Measurements from ENCODE around the gene SUPT3H. TPM values are rescaled to one million over a fixed set of nuclear protein-coding genes. Genes with fewer than 3 reads are reported as not detected.
"Not testable (repeated sequence)": the region's sequence is repeated elsewhere in the genome, so short reads cannot be mapped to it uniquely, and the experiment has no call there.

The SUPT3H gene
- total RNA-seq, 3 donors from 2014 or later (not counting 1 experiment from before 2014, with no cell fraction given): 7.3 to 10.9 (median 9.9) TPM

GRCh38 chr6:45045253-45045601 lies 332.5 kb downstream of the SUPT3H start:
- DNase-seq (no peak), ATAC-seq (no peak)
- Histone ChIP-seq H3K4me3 (ENCODE audit: low read length) (no peak overlapping the region), H3K27me3 (ENCODE audit: control insufficient read depth, insufficient read depth, low read length) (no peaks in the 10 kb centered on the region), H3K9me3 (ENCODE audit: control insufficient read depth, insufficient read depth, low read length) (no peaks in the 10 kb centered on the region), H3K27ac (ENCODE audit: low read length) (no peak overlapping the region), H3K36me3 (ENCODE audit: control insufficient read depth, insufficient read depth, low read length) (no peaks in the 10 kb centered on the region), H3K4me1 (ENCODE audit: control insufficient read depth, insufficient read depth, low read length) (peaks cover 5% of the 10 kb centered on the region)
- intact Hi-C loops (cut with micrococcal nuclease): no loop called here
- no peaks in the 10 kb centered on the region for H3K27me3 Mint-ChIP-seq (ENCODE audit: low read depth in 2 of 2)
- H3K27ac Mint-ChIP-seq: no peak overlapping the region
- 100% methylated on average over 1 of the region's 1 CpG for WGBS (ENCODE audit: insufficient coverage)
- H3K4me3 Mint-ChIP-seq: no peak overlapping the region
- H3K4me1 Mint-ChIP-seq: peaks cover 0 to 6% of the 10 kb centered on the region in 2 donors
- H3K9me3 Mint-ChIP-seq: no peaks in the 10 kb centered on the region
- no peaks in the 10 kb centered on the region for H3K36me3 Mint-ChIP-seq
- no peak for TF ChIP-seq CTCF (IDR thresholded peaks at IDR 0.05)

GRCh38 chr6:45044510-45045252 lies 333.1 kb downstream of the SUPT3H start:
- no peak overlapping the region for H3K27ac Mint-ChIP-seq
- no peaks in the 10 kb centered on the region for H3K36me3 Mint-ChIP-seq
- H3K9me3 Mint-ChIP-seq: no peaks in the 10 kb centered on the region
- H3K27ac ChIP-seq (ENCODE audit: low read length): no peak overlapping the region
- no peak overlapping the region for H3K4me3 Mint-ChIP-seq
- no peak for ATAC-seq
- H3K27me3 ChIP-seq (ENCODE audit: control insufficient read depth, insufficient read depth, low read length): no peaks in the 10 kb centered on the region
- H3K36me3 ChIP-seq (ENCODE audit: control insufficient read depth, insufficient read depth, low read length): no peaks in the 10 kb centered on the region
- no peak for DNase-seq
- no peaks in the 10 kb centered on the region for H3K27me3 Mint-ChIP-seq (ENCODE audit: low read depth in 2 of 2)
- H3K9me3 ChIP-seq (ENCODE audit: control insufficient read depth, insufficient read depth, low read length): no peaks in the 10 kb centered on the region
- H3K4me1 ChIP-seq (ENCODE audit: control insufficient read depth, insufficient read depth, low read length): peaks cover 5% of the 10 kb centered on the region
- intact Hi-C loops (cut with micrococcal nuclease): no loop called here
- 89% methylated on average over 1 of the region's 2 CpGs for WGBS (ENCODE audit: insufficient coverage)
- H3K4me1 Mint-ChIP-seq: peaks cover 0 to 6% of the 10 kb centered on the region in 2 donors
- no peak overlapping the region for H3K4me3 ChIP-seq (ENCODE audit: low read length)
- no peak for TF ChIP-seq CTCF (IDR thresholded peaks at IDR 0.05)

- no peak overlapping the region for H3K27ac ChIP-seq (ENCODE audit: low read length)
- Mint-ChIP-seq H3K4me3 (no peak overlapping the region), H3K27me3 (ENCODE audit: low read depth in 2 of 2) (no peaks in the 10 kb centered on the region), H3K9me3 (no peaks in the 10 kb centered on the region), H3K36me3 (no peaks in the 10 kb centered on the region), H3K27ac (no peak overlapping the region), H3K4me1 (peaks cover 0 to 2% of the 10 kb centered on the region in 2 donors)
- DNase-seq (no peak), ATAC-seq (no peak)
- 89% methylated on average over 1 of the region's 2 CpGs for WGBS (ENCODE audit: insufficient coverage)
- H3K9me3 ChIP-seq (ENCODE audit: control insufficient read depth, insufficient read depth, low read length): no peaks in the 10 kb centered on the region
- intact Hi-C loops (cut with micrococcal nuclease): no loop called here
- TF ChIP-seq CTCF (IDR thresholded peaks at IDR 0.05): no peak
- H3K4me1 ChIP-seq (ENCODE audit: control insufficient read depth, insufficient read depth, low read length): peaks cover under 1% of the 10 kb centered on the region
- H3K27me3 ChIP-seq (ENCODE audit: control insufficient read depth, insufficient read depth, low read length): no peaks in the 10 kb centered on the region
- no peak overlapping the region for H3K4me3 ChIP-seq (ENCODE audit: low read length)
- no peaks in the 10 kb centered on the region for H3K36me3 ChIP-seq (ENCODE audit: control insufficient read depth, insufficient read depth, low read length)
Measured at GRCh38 chr6:45044086-45044485, 333.6 kb downstream of the SUPT3H start.

GRCh38 chr6:45042673-45043072 lies 335.1 kb downstream of the SUPT3H start:
- H3K4me1 ChIP-seq (ENCODE audit: control insufficient read depth, insufficient read depth, low read length); DNase-seq; H3K9me3 Mint-ChIP-seq; H3K27me3 ChIP-seq (ENCODE audit: control insufficient read depth, insufficient read depth, low read length); intact Hi-C loops (cut with micrococcal nuclease); H3K27me3 Mint-ChIP-seq (ENCODE audit: low read depth in 2 of 2); H3K36me3 Mint-ChIP-seq; H3K36me3 ChIP-seq (ENCODE audit: control insufficient read depth, insufficient read depth, low read length); H3K4me1 Mint-ChIP-seq; H3K27ac Mint-ChIP-seq; H3K9me3 ChIP-seq (ENCODE audit: control insufficient read depth, insufficient read depth, low read length); ATAC-seq; H3K4me3 ChIP-seq (ENCODE audit: low read length); H3K27ac ChIP-seq (ENCODE audit: low read length); H3K4me3 Mint-ChIP-seq: not testable (repeated sequence)
- WGBS (ENCODE audit: insufficient coverage): 100% methylated on average over 1 of the region's 2 CpGs
